Peyer's patch (tissue), 4 donors: ENCODE data around the gene KRT9. TPM values are rescaled to one million over a fixed set of nuclear protein-coding genes. Genes with fewer than 3 reads are reported as not detected.
"Not testable (repeated sequence)": the region's sequence is repeated elsewhere in the genome, so short reads cannot be mapped to it uniquely, and the experiment has no call there.

Experiments used
- DNase-seq, 3 donors: peaks; one replicate each; pipeline ENCODE4 v3.0.0-alpha.2; 2017 to 2019
- H3K27ac ChIP-seq, 4 donors: fragments of 200-600 bp; sonication (generic); one replicate each; pipeline ENCODE4 v1.5.1; 2016 to 2019
- H3K27me3 ChIP-seq, 2 donors: fragments of 200-600 bp; sonication (generic); one replicate each; pipeline ENCODE4 v1.5.1; 2019
- H3K36me3 ChIP-seq, 3 donors: fragments of 200-600 bp; sonication (generic); one replicate each; pipeline ENCODE4 v1.5.1; 2016 to 2019
- H3K4me1 ChIP-seq, 4 donors: fragments of 200-600 bp; sonication (generic); one replicate each; pipeline ENCODE4 v1.5.1; 2016 to 2019
- H3K4me3 ChIP-seq, 4 donors: fragments of 200-600 bp; sonication (generic); 1 replicate in 3 of 4; 2 replicates in 1 of 4; pipeline ENCODE4 v1.5.1; 2016 to 2019; ENCODE audit warnings: mild to moderate bottlenecking in 1 of 4
- H3K9me3 ChIP-seq, 4 donors: fragments of 200-600 bp; sonication (generic); one replicate each; pipeline ENCODE4 v1.5.1; 2016 to 2019; ENCODE audit warnings: mild to moderate bottlenecking in 1 of 4
- CTCF ChIP-seq, 6 experiments: fragments of 450-650 bp in 4 of 6; fragments of 200-600 bp in 2 of 6; sonication (generic) in 1 of 6; IDR thresholded peaks; one replicate each; pipeline ENCODE4 v1.5.1; 2017 to 2019; ENCODE audit warnings: antibody characterized with exemption in 6 of 6, mild to moderate bottlenecking in 3 of 6, moderate library complexity in 1 of 6
- POLR2A ChIP-seq, 2 donors: fragments of 450-650 bp; IDR thresholded peaks; one replicate each; pipeline ENCODE4 v1.5.1; 2017; ENCODE audit warnings: antibody characterized with exemption in 2 of 2, mild to moderate bottlenecking in 2 of 2, moderate library complexity in 2 of 2
- total RNA-seq, 4 donors: library from RNA; depleted of rRNA; stranded (reverse); fragments of >200 nt; gene quantifications; one replicate each; pipeline ENCODE4 v1.1.0, GENCODE V29; 2016

The KRT9 gene
- total RNA-seq, 4 donors from 2014 or later, result not detected

- TF ChIP-seq CTCF (IDR thresholded peaks at IDR 0.05) (no peak), POLR2A (IDR thresholded peaks at IDR 0.05) (no peak)
- Histone ChIP-seq H3K27me3 (no peaks in the 10 kb centered on the region), H3K4me3 (no peak overlapping the region), H3K4me1 (no peaks in the 10 kb centered on the region), H3K36me3 (no peaks in the 10 kb centered on the region), H3K27ac (no peak overlapping the region), H3K9me3 (no peaks in the 10 kb centered on the region)
- peak in 1 of 3 donors; percentile 40 for DNase-seq
Measured at GRCh38 chr17:41618341-41619035, 46.6 kb upstream of the KRT9 start.

GRCh38 chr17:41617698-41618097 is 45.8 kb upstream of the KRT9 start:
- TF ChIP-seq POLR2A (IDR thresholded peaks at IDR 0.05) (no peak), CTCF (IDR thresholded peaks at IDR 0.05) (no peak)
- DNase-seq, result no peak
- H3K27ac ChIP-seq, result no peak overlapping the region
- no peaks in the 10 kb centered on the region for H3K9me3 ChIP-seq
- no peak overlapping the region for H3K4me3 ChIP-seq
- no peaks in the 10 kb centered on the region for H3K4me1 ChIP-seq
- H3K27me3 ChIP-seq, result no peaks in the 10 kb centered on the region
- no peaks in the 10 kb centered on the region for H3K36me3 ChIP-seq

- TF ChIP-seq POLR2A (IDR thresholded peaks at IDR 0.05) (no peak), CTCF (IDR thresholded peaks at IDR 0.05) (no peak)
- Histone ChIP-seq H3K4me3 (no peak overlapping the region), H3K4me1 (no peaks in the 10 kb centered on the region), H3K27me3 (no peaks in the 10 kb centered on the region), H3K27ac (no peak overlapping the region), H3K9me3 (no peaks in the 10 kb centered on the region), H3K36me3 (no peaks in the 10 kb centered on the region)
- DNase-seq, result peak in 1 of 3 donors; percentile 31
Measured at GRCh38 chr17:41617136-41617535, 45.3 kb upstream of the KRT9 start.

- H3K4me1 ChIP-seq, H3K27ac ChIP-seq, H3K27me3 ChIP-seq, DNase-seq, H3K36me3 ChIP-seq, H3K4me3 ChIP-seq, H3K9me3 ChIP-seq: not testable (repeated sequence)
Measured at GRCh38 chr17:41616486-41616885, 44.6 kb upstream of the KRT9 start.

GRCh38 chr17:41615454-41615853 is 43.6 kb upstream of the KRT9 start:
- H3K36me3 ChIP-seq, result no peaks in the 10 kb centered on the region
- no peaks in the 10 kb centered on the region for H3K27me3 ChIP-seq
- no peak overlapping the region for H3K4me3 ChIP-seq
- TF ChIP-seq POLR2A (IDR thresholded peaks at IDR 0.05) (no peak), CTCF (IDR thresholded peaks at IDR 0.05) (no peak)
- H3K9me3 ChIP-seq, result no peaks in the 10 kb centered on the region
- no peak overlapping the region for H3K27ac ChIP-seq
- no peaks in the 10 kb centered on the region for H3K4me1 ChIP-seq
- DNase-seq, result peak in 1 of 3 donors; percentile 31

GRCh38 chr17:41614767-41615166 is 42.9 kb upstream of the KRT9 start:
- H3K4me1 ChIP-seq, H3K27me3 ChIP-seq, H3K4me3 ChIP-seq, H3K9me3 ChIP-seq, H3K27ac ChIP-seq, H3K36me3 ChIP-seq: not testable (repeated sequence)
- peak in 1 of 3 donors; percentile 15 for DNase-seq

- TF ChIP-seq CTCF (IDR thresholded peaks at IDR 0.05) (no peak), POLR2A (IDR thresholded peaks at IDR 0.05) (no peak)
- H3K27ac ChIP-seq, result no peak overlapping the region
- peak in 1 of 3 donors; percentile 31 for DNase-seq
- no peaks in the 10 kb centered on the region for H3K9me3 ChIP-seq
- H3K4me3 ChIP-seq, result no peak overlapping the region
- H3K27me3 ChIP-seq, result no peaks in the 10 kb centered on the region
- no peaks in the 10 kb centered on the region for H3K4me1 ChIP-seq
- H3K36me3 ChIP-seq, result no peaks in the 10 kb centered on the region
Measured at GRCh38 chr17:41614098-41614497, 42.2 kb upstream of the KRT9 start.
